Stimulated activated CD4-positive, alpha-beta T cell treated with anti-CD3 and anti-CD28 coated beads, Interleukin-12 subunit alpha, Interleukin-12 subunit beta, amount 100 ng/mL, for 4 hours (primary cell): ENCODE measurements around the gene ESAM.

ENCODE experiments used
- DNase-seq: peaks from one replicate; pipeline ENCODE4 v3.0.0-alpha.2; 2020

The ESAM gene

DNA sequence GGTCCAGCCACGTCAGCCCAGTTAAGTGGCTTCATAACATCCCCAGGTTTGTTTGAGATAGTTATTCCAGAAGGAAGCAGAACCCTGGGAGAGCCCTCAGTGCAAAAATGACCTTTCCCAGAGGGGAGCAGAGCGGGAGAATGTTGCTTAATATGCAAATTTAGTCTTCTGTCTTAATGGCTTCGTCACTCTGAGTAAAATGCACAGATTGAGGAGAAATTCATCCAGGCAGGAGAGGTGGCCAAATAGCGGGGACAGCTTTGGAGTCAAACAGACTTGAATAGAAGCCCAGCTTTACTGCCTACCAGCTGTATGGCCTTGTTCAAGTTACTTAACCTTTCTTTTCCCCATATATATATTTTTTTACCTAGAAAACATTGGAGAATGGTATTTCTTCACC, 34.6 kb downstream of the ESAM start:
- no peak for DNase-seq

- no peak for DNase-seq
Observed at GRCh38 chr11:124725719-124726105, 36.4 kb downstream of the ESAM start.

DNA sequence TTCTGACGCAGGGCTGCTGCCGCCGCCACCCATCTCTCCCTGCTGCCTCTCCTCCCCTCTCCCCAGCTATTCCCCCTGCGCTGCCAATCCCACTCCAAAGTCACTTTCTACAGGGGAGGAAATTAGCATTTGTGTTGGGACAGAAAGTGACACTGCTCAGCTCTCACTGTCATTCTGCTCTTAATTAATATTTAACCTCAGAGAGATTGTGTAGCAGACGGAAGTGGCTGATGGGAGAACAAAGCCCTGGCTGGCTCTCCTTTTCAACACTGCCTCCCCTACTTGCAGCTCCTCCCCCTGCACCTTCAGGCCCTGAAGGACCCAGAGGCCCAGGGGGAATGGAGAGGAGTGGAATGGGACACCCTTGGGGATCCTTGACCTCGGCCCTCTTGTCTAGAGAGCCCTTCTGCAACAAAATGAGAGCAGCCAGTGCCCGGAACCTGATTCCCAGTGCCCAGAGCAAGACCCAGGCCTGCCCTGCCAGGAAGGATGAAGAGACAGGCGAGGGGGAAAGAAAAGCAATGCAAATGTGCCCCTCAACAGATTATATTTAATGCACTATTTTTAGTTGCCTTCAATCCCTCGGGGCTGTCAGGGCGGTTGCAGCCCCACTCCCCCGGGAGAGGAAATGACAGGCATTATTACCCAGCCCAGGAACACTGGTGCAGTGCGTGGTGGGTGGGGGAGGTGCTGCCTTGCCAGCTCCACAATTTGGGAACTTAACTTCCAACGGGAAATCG, 36.9 kb downstream of the ESAM start:
- DNase-seq, result no peak

GRCh38 chr11:124722176-124722575, 39.9 kb downstream of the ESAM start:
- no peak for DNase-seq

DNA sequence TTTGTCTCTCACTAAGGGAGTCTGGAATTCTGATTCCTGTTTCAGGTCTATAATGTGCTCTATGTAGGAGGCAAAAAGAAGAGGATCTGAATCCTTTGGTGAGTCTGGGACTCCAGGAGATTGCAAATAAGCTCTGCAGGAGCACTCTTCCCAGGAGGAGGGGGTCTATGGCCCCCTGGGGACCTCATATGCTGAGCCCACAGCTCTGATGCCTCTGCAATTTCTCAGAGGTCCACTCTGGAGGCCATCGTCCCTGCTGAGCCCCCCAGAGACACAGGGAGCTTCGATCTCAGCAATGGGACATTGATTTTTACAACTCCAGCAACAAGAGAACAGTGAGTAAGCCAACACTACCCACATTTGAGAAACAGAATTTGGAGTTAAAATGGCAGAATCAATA, 42.6 kb downstream of the ESAM start:
- DNase-seq, result no peak

DNA sequence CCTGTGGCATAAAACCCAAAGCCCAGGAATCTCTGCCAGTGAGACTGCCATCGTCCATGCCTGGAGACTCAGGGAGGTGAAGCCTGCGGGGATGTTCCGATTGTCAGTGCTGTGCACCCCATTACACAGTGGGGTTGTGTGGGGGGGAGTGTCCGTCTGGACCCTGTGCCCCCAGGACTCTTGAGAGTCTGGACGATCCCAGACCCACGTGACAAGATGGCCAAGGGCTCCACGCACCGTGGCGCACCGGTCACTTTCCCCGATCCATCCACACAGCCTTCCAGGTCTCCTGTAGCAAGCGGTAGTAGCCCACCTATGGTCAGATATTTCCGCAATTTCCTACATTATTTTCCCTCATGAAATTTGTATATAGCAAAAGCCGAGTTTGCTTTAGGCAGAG, 43.3 kb downstream of the ESAM start:
- DNase-seq, result no peak

DNA sequence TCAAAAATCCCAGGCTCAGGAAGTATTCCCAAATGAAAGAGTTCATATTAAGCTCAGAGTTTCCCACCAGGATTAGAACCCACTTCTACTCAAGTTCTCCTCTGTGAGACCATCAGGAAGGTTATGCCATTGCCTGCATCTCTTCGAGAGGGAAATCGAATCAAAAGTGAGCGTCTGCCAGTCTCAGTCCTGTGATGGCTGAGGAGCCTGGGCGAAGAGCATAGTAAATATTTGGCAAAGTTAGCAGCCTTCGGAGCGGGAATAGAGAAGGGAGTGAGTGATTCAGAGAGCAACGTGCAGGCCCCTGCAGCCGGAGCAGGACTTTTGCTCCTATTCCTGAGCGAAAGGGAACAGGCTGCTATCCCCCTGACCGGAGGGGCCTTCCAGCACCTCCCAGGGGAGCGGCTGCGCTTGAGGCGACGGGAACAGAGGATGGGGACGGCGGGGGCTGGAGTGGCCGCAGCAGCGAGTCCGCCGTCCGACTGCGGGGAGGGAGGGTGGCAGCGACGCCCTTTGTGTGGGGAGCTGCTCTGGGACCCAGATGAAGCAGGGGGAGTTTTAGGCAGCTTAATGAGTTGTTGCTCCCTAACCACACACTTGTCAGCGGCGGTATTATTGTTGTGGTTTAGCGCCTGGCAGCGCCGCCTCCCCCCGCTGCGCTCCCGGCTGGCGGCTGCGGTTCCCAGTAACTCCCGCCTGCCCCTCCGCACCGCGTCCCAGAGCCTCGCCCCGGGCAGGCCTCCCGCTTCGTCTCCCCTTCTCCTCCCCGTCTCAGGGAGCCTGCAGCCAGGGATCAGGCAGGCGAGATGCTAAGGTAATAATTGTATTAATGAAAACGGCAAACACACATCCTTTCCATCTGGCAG, 44.1 kb downstream of the ESAM start:
- DNase-seq, result no peak

GRCh38 chr11:124717421-124717785, 44.7 kb downstream of the ESAM start:
- DNase-seq, result no peak

GRCh38 chr11:124716591-124716990, 45.5 kb downstream of the ESAM start:
- DNase-seq, result no peak

DNA sequence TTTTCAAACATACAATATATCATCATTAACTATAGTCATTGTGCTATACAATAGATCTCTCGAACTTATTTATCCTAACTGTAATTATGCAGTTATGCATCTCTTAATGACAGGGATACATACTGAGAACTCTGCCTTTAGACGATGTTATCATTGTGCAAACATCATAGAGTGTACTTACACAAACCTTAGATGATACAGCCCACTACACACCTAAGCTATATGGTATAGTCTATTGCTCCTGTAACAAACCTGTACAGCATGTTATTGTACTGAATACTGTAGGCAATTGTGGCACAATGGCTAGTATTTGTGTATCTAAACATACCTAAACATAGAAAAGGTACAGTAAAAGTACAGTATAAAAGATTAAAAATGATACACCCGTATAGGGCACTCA, 49.7 kb downstream of the ESAM start:
- DNase-seq, result no peak

- DNase-seq, result no peak
Observed at GRCh38 chr11:124707829-124708228, 54.3 kb downstream of the ESAM start.
